ENCODE results near the gene TDG.

- TF ChIP-seq CTCF (IDR thresholded peaks at IDR 0.05) (no peak), POLR2AphosphoS5 (IDR thresholded peaks at IDR 0.05) (no peak), POLR2A (IDR thresholded peaks at IDR 0.05) (no peak)
Measured at GRCh38 chr12:103969391-103969790, 3.7 kb downstream of the TDG start.

Measured in prostate gland (tissue), 2 donors.